Suprapubic skin (tissue), 4 donors: Measurements from ENCODE around the gene RMI2. TPM values are rescaled to one million over a fixed set of nuclear protein-coding genes. Genes with fewer than 3 reads are reported as not detected.

Experiments
- DNase-seq, 2 donors: peaks; one replicate each; pipeline ENCODE4 v3.0.0-alpha.2; 2019; ENCODE audit warnings: low spot score in 2 of 2
- H3K27ac ChIP-seq: fragments of 200-600 bp; sonication (generic); one replicate; pipeline ENCODE4 v1.5.1; 2019
- H3K27me3 ChIP-seq: fragments of 200-600 bp; sonication (generic); one replicate; pipeline ENCODE4 v1.5.1; 2019
- H3K36me3 ChIP-seq: fragments of 200-600 bp; sonication (generic); one replicate; pipeline ENCODE4 v1.5.1; 2019
- H3K4me1 ChIP-seq: fragments of 200-600 bp; sonication (generic); one replicate; pipeline ENCODE4 v1.5.1; 2019
- H3K4me3 ChIP-seq: fragments of 200-600 bp; sonication (generic); one replicate; pipeline ENCODE4 v1.5.1; 2019; ENCODE audit warnings: mild to moderate bottlenecking
- H3K9me3 ChIP-seq: fragments of 200-600 bp; sonication (generic); one replicate; pipeline ENCODE4 v1.5.1; 2019
- EP300 ChIP-seq: sonication (generic); formaldehyde crosslinking; IDR thresholded peaks from one replicate; pipeline ENCODE4 v1.6.1; 2017; ENCODE audit warnings: antibody characterized with exemption
- POLR2A ChIP-seq, 2 donors: fragments of 450-650 bp; IDR thresholded peaks; one replicate each; pipeline ENCODE4 v1.6.1; 2017; ENCODE audit warnings: antibody characterized with exemption in 2 of 2, mild to moderate bottlenecking in 2 of 2, moderate library complexity in 2 of 2
- POLR2AphosphoS5 ChIP-seq, 3 donors: sonication (generic); formaldehyde crosslinking; IDR thresholded peaks; one replicate each; pipeline ENCODE4 v1.6.1; 2017; ENCODE audit warnings: antibody characterized with exemption in 3 of 3
- WGBS: methylation state at CpG from one replicate; pipeline ENCODE4 v1.1.5; 2018; 5-methylcytosine and 5-hydroxymethylcytosine counted together
- total RNA-seq, 4 donors: library from RNA; depleted of rRNA; stranded (reverse); fragments of >200 nt; gene quantifications; one replicate each; pipeline ENCODE4 v1.1.0, GENCODE V29; 2016
- TF ChIP-seq, protein P1 (sequence below), 2 donors: fragments of 200-600 bp in 1 of 2; fragments of 450-650 bp in 1 of 2; sonication (generic) in 1 of 2; IDR thresholded peaks; one replicate each; pipeline ENCODE4 v1.5.1; 2016 to 2019; ENCODE audit warnings: antibody characterized with exemption in 2 of 2, mild to moderate bottlenecking in 1 of 2, moderate library complexity in 1 of 2

Gene RMI2
- total RNA-seq, 4 donors from 2014 or later: 2.7 to 7.7 (median 6.4) TPM

DNA sequence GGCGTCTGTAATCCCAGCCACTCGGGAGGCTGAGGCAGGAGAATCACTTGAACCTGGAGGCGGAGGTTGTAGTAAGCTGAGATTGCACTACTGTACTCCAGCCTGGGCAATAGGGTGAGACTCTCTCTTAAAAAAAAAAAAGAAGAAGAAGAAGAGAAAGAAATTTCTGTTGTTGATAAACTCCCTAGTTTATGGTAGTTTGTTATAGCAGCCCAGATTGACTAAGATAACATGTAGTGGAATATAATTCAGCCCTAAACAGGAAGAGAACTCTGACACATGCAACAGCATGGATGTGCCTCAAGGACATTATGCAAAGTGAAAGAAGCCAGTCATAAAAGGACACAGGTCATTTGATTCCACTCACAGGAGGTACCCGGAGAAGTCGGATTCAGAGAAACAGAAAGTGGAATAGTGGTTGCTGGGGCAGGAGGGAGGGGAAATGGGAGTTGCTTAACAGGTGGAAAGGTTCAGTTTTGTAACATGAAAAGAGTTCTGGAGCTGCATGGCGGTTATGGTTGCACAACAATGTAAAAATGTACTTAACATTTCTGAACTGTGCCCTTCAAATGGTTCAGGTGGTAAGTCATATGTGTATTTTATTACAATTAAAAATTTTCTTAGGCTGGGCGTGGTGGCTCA lies 38.1 kb upstream of the RMI2 start:
- no peak overlapping the region for H3K27ac ChIP-seq
- no peaks in the 10 kb centered on the region for H3K27me3 ChIP-seq
- 81% methylated on average over 7 of the region's 7 CpGs for WGBS
- no peak for DNase-seq
- H3K9me3 ChIP-seq: no peaks in the 10 kb centered on the region
- TF ChIP-seq EP300 (no peak), POLR2AphosphoS5 (IDR thresholded peaks at IDR 0.05) (no peak), POLR2A (IDR thresholded peaks at IDR 0.05) (no peak)
- TF ChIP-seq, protein P1, sequence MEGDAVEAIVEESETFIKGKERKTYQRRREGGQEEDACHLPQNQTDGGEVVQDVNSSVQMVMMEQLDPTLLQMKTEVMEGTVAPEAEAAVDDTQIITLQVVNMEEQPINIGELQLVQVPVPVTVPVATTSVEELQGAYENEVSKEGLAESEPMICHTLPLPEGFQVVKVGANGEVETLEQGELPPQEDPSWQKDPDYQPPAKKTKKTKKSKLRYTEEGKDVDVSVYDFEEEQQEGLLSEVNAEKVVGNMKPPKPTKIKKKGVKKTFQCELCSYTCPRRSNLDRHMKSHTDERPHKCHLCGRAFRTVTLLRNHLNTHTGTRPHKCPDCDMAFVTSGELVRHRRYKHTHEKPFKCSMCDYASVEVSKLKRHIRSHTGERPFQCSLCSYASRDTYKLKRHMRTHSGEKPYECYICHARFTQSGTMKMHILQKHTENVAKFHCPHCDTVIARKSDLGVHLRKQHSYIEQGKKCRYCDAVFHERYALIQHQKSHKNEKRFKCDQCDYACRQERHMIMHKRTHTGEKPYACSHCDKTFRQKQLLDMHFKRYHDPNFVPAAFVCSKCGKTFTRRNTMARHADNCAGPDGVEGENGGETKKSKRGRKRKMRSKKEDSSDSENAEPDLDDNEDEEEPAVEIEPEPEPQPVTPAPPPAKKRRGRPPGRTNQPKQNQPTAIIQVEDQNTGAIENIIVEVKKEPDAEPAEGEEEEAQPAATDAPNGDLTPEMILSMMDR (IDR thresholded peaks at IDR 0.05): no peak
- H3K4me3 ChIP-seq: no peak overlapping the region
- H3K36me3 ChIP-seq: no peaks in the 10 kb centered on the region
- peaks cover 8% of the 10 kb centered on the region for H3K4me1 ChIP-seq

DNA sequence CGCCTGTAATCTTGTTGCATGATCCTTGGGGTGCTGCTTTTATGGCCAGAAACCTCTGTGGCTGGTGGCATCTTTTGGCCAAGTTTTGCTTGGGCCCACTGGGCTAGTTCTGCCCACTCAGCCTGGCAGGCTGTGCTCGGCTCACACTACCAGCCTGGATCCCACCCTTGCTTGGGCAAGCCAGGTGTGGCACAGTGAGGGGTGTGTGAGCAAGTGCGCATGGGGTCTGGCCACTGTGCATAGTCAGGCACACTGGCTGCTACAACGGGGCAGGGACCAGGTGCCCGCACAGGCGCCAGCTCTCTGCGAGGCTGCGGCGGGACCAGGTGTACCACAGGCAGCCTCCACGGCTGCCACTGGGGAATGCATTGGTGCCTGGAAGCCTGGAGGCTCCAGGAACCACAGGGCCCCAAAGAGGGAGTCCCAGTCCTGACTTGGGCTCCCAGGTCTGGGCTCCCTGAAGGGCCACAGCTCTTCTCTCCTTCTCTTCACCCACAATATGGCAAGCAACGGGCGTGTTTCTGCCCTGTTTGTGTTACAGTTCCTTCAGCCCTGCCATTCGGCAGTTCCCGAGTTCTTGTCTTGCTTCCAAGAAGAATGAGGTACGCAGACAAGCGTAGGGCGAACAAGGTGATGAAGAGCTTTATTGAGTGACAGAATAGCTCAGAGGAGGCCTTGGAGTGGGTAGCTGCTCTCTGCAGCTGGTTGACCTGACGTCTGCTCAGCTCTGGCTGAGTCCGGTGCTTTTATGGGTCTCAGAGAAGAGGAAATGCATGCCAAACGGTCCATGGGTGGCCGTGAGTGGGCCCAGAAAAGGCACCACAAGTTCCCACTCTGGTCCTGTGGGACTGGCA lies 37.4 kb upstream of the RMI2 start:
- no peak overlapping the region for H3K27ac ChIP-seq
- no peak overlapping the region for H3K4me3 ChIP-seq
- H3K27me3 ChIP-seq: no peaks in the 10 kb centered on the region
- H3K9me3 ChIP-seq: no peaks in the 10 kb centered on the region
- peaks cover 14% of the 10 kb centered on the region for H3K4me1 ChIP-seq
- no peak for TF ChIP-seq POLR2A (IDR thresholded peaks at IDR 0.05)
- WGBS: 85% methylated on average over 14 of the region's 21 CpGs
- H3K36me3 ChIP-seq: no peaks in the 10 kb centered on the region
- DNase-seq: no peak

DNA sequence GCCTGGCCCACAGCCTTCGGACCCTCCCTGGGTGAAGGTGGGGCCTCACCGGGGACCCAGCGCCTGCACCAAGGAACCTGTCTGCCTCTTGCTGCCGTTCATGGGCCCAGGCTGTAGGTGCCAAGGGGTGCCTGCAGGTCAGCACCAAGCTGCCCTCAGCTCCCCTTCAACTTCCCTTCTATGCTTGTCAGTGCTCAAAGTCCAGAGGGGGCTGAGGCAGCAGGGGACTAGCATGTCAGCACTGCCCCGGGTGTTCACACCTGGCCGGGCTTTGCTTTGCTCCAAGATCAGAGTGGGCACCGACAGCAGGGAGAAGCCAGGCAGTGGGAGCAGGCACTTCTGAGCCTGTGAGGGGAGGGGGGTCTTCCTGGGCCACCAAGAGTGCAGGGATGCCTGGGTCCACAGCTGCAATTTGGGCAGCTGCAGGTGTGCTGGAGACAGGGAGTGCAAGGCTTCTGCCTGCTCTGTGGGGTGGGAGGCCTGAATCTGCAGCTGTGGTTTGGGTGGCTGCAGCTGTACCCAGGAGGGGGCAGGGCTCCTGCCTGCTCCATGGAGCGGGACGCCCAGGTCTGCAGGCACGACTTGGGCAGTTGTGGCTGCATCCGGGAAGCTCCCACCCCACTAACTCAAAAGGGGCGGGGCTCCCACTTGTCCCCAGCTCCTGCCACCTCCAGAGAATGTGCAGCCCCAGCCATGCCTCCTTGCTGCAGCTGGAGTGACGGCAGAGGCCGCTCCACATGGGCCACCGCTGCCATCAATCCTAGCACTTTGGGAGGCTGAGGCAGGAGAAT lies 36.6 kb upstream of the RMI2 start:
- Histone ChIP-seq H3K27me3 (no peaks in the 10 kb centered on the region), H3K4me1 (peaks cover 13% of the 10 kb centered on the region), H3K4me3 (no peak overlapping the region), H3K27ac (no peak overlapping the region), H3K9me3 (no peaks in the 10 kb centered on the region), H3K36me3 (no peaks in the 10 kb centered on the region)
- 89% methylated on average over 3 of the region's 15 CpGs for WGBS
- DNase-seq: no peak
- TF ChIP-seq POLR2A (IDR thresholded peaks at IDR 0.05): no peak

DNA sequence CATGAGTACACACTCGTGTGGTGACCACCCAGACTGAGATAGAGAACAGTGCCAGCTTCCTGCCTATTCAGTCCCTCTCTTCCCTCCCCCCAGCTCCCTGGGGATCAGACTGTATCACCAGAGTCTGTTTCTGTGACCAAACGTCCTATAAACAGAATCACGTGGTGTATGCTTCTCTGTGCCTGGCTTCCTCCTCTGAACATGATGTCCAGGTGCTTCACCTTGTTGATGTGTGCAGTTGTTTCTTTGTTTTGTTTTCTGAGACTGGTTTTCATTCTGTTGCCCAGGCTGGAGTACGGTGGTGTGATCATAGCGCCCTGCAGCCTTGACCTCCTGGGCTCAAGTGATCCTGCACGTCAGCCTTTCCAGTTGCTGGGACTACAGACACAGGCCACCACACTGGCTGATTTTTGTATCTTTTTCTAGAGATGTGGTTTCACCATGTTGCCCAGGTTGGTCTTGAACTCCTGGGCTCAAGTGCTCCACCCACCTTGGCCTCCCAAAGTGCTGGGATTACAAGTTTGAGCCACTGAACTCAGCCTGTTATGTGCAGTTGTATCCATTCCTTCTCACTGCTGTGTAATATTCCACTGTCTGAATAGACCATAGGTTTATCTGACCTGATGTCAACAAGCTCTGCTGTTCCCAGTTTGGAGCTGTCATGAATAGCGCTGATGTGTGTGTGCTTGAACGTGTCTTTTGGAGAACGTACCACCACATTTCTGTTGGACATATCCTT lies 35.2 kb upstream of the RMI2 start:
- WGBS: 72% methylated on average over 9 of the region's 9 CpGs
- no peaks in the 10 kb centered on the region for H3K9me3 ChIP-seq
- DNase-seq: no peak
- peaks cover 12% of the 10 kb centered on the region for H3K4me1 ChIP-seq
- no peak overlapping the region for H3K4me3 ChIP-seq
- no peak overlapping the region for H3K27ac ChIP-seq
- H3K27me3 ChIP-seq: no peaks in the 10 kb centered on the region
- TF ChIP-seq POLR2A (IDR thresholded peaks at IDR 0.05) (no peak), POLR2AphosphoS5 (IDR thresholded peaks at IDR 0.05) (no peak), EP300 (no peak)
- TF ChIP-seq, protein P1 (IDR thresholded peaks at IDR 0.05): no peak
- no peaks in the 10 kb centered on the region for H3K36me3 ChIP-seq

DNA sequence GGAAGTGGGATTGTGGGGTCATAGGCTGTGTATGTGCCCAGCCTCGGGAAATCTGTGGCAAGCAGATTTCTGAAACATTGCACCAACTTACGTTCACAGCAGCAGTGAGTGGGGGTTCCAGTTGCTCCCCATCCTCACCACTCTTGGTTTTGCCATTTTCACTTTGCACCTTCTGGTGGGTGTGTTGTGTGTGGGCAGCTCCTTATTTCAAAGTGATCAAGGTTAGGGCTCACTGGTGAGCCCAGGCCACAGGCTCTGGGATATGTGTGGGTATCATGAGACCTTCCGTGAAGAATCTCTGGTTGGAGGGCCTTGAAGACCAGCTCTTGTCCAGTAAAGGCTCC lies 34.7 kb upstream of the RMI2 start:
- Histone ChIP-seq H3K27ac (no peak overlapping the region), H3K9me3 (no peaks in the 10 kb centered on the region), H3K4me3 (no peak overlapping the region), H3K4me1 (peaks cover 12% of the 10 kb centered on the region), H3K27me3 (no peaks in the 10 kb centered on the region), H3K36me3 (no peaks in the 10 kb centered on the region)
- TF ChIP-seq POLR2AphosphoS5 (IDR thresholded peaks at IDR 0.05) (no peak), POLR2A (IDR thresholded peaks at IDR 0.05) (no peak), EP300 (no peak)
- TF ChIP-seq, protein P1 (IDR thresholded peaks at IDR 0.05): no peak
- no peak for DNase-seq
- WGBS: 100% methylated on average over 1 of the region's 3 CpGs
